GM18870 (cell line): Measurements from ENCODE around the gene SPHK2.

Source experiments
- ATAC-seq: cut with Tn5 transposase; IDR thresholded peaks from one replicate; pipeline ENCODE4 v1.9.1; 2021; ENCODE audit warnings: moderate library complexity; ENCODE audit not compliant: unreplicated experiment

Gene SPHK2

DNA sequence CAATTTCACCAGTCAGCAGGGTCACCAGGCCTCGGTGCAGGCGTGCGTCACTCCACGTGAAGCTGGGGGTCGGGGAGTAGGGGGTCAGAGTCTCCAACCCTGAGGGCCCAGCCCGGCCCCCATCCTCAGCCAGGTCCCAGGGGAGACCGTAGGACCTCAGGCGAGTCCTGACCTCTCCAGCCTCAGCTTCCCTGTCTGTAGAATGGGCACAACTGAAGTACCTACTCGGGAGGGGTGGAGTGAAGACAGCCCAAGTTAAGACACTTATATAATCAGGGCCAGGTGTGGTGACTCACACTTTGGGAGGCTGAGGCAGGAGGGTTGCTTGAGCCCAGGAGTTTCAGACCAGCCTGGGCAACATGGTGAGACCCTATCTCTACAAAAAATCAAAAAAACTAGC is 15.5 kb upstream of the SPHK2 start:
- no peak for ATAC-seq

DNA sequence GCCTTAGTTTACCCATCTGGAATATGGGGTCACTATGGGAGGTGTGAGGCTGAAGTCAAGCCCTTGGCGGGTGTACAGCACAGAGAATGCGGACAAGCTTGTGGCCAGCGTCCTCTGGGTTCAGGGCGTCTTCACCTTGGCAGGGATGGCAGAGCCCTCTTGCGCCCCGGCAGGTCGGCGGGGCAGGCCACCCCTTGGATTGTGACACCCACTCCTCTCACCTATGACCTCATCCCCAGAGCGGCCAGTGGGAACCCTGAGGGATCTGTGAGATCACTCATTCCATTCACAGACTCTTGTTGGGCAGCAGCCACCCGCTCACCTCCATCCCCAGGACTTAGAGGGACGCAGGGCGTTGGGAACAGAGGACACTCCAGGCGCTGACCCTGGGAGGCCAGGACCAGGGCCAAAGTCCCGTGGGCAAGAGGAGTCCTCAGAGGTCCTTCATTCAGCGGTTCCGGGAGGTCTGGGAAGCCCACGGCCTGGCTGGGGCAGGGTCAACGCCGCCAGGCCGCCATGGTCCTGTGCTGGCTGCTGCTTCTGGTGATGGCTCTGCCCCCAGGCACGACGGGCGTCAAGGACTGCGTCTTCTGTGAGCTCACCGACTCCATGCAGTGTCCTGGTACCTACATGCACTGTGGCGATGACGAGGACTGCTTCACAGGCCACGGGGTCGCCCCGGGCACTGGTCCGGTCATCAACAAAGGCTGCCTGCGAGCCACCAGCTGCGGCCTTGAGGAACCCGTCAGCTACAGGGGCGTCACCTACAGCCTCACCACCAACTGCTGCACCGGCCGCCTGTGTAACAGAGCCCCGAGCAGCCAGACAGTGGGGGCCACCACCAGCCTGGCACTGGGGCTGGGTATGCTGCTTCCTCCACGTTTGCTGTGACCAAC is 12.6 kb upstream of the SPHK2 start, which contains the start of gene SPACA4:
TSS of gene SPACA4 (plus strand) at position 280 of the 896 bp plus-strand sequence. CDS start at position 517, 237 bp downstream.
- ATAC-seq: no peak

GRCh38 chr19:48607359-48607755 is 11.9 kb upstream of the SPHK2 start:
- ATAC-seq: no peak

DNA sequence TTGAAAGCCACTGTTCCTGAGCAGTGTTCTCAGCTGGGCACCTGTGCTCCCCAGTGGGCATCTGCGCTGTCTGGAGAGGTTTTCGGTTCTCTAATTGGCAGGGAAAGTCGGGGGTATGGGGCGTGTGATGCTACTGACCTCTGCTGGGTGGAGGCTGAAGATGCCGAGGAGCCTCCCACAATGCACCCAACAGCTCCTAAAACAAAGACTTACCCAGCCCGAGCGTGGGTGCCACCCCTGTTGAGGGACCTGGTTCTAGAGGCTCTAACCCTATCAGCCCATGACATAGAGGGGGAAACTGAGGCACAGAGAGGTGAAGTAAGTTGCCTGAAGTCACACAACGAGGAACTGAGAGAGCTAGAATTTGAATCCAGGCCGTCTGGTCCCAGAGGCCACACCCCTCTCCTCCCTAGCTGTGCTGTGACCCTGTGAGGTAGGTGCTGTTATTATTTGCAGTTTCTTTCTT is 10.5 kb upstream of the SPHK2 start:
- no peak for ATAC-seq

DNA sequence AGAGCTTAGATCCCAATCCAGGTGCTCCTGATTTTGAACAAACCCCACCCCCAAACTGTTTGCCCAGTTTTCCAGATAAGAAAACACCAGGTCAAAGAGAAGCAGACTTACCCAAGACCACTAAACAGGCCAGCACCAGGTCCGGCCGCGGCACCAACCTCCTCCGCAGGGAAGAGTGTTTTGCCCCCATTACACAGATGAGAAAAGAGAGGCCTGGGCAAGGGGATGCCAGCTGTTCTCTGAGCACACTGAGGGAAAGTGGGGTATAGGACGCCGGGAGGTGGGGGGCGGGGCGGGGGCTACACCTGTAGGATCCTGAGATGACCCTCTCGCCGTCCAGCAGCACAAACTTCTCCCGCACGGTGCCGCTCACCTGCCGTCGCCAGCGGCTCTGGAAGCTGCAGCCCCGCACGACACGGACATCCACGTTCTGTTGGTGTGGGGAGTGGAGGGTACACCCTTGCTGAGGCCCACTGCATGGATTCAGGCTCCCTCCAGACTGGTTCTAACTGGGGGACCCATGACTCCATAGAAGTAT is 9.7 kb upstream of the SPHK2 start:
- ATAC-seq: no peak

GRCh38 chr19:48611872-48612271 is 7.4 kb upstream of the SPHK2 start:
- ATAC-seq: no peak

GRCh38 chr19:48613024-48613851 is 6.1 kb upstream of the SPHK2 start:
- ATAC-seq: no peak

- no peak for ATAC-seq
Observed at GRCh38 chr19:48613852-48614435, 5.4 kb upstream of the SPHK2 start.

DNA sequence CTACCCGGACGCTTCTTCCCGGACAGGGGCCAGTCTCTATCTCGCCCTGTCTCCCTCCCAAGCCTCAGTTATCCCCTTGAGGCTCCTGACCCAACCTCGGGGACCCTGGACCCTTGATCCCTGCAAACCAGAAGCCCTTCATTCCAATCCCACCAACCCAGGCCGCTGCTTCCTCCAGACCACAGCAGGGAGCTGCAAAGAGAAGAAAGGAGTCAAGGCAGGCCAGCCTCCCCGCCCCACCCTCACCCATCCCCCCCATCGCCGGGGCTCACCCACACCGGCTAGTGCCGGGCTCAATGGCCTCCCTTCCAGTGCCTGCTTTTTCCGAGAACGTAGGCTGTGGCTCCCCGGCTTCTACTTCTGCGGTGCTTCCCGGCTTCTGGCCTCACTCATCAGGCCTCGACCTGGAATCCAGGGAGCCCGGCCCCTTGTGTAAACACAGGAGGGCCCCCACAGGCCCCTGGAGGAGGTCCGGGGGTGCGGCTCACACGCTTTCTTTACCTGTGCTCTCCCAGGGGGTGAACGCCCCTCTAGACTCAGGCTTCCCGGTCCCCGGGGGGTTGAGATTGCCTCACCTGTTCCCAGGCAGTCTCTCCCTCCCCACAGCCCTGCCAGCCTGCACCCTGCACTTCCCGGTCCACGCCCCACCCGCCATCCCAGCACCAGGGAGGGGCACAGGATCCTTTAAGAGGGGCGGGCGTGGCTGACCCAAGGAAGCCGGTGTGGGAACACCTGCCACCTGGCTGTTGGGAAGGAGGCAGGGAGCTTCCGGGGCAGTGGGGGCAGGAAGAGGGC is 4.7 kb upstream of the SPHK2 start, which contains the start of gene FAM83E:
TSS of gene FAM83E (minus strand) at position 641 of the 795 bp plus-strand sequence. CDS start 1,704 bp downstream, outside the sequence.
- no peak for ATAC-seq

GRCh38 chr19:48615231-48616040 is 3.9 kb upstream of the SPHK2 start:
- no peak for ATAC-seq

GRCh38 chr19:48616041-48616436 is 3.3 kb upstream of the SPHK2 start:
- no peak for ATAC-seq

DNA sequence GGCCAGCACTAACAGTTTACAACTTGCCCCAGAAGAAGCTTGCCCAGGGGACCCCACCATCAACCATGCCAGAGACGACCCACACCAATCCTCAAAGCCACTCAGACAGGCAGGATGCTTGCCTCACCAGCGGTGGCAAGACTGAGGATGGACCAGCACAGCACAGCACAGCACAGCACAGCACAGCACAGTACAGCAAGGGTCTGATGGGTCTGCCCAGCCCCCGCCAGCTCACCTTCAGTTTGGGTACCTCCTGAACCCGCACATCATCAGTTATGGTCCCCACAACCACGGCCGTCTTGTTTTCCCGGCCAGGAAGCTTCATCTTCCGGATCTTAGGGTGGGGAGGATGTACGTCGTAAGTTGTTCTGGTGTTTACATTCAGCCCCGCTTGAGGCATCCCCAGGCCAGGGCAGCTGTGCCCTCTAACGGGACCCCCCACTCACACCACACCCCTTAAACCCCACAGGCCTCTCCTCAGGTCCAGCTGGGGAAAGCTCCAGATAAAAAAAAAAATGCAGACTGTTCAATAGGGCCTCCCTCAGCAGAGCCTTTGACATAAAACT is 2.7 kb upstream of the SPHK2 start:
- ATAC-seq: no peak

DNA sequence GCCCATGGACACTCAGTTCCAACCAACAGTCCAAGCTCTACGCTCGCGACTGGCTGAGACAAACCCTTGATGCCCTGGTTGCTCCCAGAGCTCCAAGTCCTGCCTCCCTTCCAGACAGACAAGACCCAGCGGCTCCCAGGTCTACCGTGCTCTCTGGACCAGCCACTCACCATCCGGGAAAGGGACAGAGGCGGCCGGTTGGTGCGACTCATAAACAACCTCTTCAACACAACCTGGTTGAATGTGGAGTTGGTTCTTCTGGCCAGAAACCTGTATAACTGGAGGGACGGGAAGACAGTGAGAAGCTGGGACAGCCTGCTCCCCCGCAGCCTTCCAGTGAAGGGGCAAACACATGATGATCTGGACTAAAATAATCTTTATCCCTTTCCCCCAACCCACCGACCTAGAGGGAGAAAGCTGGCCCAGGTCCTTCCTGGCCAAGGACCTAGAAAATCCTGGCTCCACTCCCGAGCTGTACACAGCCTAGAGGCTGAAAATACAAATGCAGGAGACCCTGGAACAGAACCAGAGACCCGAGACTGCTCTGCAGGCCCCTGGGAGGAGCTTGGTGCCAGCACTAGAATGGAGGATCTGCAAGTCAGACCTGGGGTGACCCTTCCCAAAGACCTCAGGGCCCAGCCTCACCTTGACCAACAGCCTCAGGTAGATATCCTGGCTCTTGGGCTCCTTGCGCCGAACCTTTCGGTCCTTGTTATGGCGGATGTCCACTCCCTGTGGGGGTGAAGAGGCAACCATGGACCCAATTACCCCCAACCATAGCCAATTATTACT is 2.0 kb upstream of the SPHK2 start:
- ATAC-seq: no peak

GRCh38 chr19:48618278-48618915 is 909 bp upstream of the SPHK2 start:
- no peak for ATAC-seq

DNA sequence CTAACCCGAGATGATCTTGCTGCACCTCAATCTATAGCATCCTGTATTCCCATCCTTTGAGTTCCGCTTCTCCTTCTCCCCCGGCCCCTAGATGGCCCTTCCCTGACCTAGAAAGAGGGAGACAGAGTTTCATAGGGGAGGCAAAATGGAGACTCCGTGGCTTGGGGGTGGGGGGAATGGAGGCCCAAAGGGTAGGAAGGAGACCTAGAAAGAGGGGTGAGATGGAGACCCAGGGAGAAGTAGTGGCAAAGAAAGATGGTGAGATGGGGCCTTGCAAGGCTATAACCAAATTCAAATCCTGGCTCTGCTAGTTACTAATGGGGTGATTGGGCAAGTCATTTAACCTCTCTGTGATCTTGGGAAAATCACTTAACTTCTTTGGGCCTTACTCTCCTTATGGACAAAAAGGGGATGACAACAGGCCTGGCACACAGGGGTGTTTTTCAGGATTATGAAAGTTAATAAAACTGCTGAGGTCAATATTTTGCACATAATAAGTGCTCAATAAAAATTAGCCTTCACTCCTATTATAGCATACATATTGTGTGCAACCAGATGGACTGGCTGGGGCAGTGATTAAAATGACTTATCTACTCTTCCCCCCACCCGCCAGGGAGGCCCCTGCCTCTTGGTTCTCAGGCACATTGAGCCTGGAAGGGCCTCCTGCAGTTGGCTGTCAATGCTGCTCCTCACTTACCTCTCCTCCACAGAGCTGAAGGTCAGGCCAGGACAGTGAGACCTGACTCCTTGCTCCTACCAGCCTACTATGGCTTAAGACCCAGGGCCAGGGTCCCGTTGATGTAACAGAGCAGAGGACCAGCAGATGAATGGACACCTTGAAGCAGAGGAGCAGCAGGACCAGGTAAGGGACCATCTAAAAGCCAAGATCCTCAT is 633 bp downstream of the SPHK2 start:
- no peak for ATAC-seq

DNA sequence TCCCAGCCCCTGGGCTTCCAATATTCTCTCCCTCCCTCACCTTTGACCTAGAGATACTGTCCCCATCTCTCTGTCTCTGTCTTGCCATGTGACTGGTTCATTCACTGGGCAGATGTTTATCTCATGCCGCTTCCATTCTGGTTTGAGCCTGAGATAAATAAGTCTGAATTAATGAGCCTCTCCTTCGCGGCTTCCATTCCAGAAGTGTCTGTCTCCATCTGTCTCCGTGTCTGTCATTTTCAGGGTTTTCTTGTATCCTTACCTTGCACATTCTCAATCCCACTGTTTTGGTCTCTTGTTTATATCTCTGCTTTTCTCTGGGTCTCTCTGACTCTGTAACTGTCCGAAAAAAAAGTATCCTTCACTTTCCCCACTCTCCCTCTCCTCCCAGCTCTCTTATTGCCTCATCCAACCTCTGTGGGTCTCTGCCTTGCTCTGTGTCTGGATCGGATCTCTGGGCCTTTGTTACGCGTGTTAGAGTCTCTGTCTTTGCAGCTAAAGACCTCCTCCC is 4.3 kb downstream of the SPHK2 start:
- ATAC-seq: no peak
